NOMO-1 treated with DMSO at 0.1 percent for 48 hours (cell line): ENCODE data around the gene SLC39A2.
"Not testable (repeated sequence)": the region's sequence is repeated elsewhere in the genome, so short reads cannot be mapped to it uniquely, and the experiment has no call there.

ENCODE experiments used
- DNase-seq: peaks from one replicate; lab custom pipeline; 2025; ENCODE audit not compliant: unreplicated experiment; lab: John Stamatoyannopoulos, UW

SLC39A2 gene

GRCh38 chr14:21024585-21025370, 25.7 kb downstream of the SLC39A2 start, which contains the start of gene NDRG2:
Gene NDRG2 (minus strand): TSS chr14:21025061. CDS start chr14:21023315, 1,746 bp downstream.
- peak; percentile 74 for DNase-seq

GRCh38 chr14:21025371-21026273, 26.5 kb downstream of the SLC39A2 start:
- DNase-seq, result no peak

GRCh38 chr14:21026274-21026987, 27.3 kb downstream of the SLC39A2 start:
- DNase-seq, result no peak

DNA sequence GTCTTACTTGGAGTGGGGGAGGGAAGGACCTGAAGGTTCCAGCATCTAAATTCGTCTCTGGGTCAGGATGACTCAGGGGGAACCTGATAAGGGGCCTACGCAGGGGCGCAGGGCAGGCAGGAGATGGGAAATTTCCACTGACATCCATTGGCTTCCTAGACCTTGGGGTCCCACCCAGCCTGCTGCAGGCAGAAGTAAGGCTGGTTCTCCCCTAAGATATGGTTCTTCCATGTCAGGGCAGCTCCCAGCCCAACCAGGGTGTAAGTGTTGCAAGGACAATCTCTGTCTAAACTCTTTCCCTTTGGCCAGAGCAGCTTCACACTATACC, 27.9 kb downstream of the SLC39A2 start:
- DNase-seq, result no peak

DNA sequence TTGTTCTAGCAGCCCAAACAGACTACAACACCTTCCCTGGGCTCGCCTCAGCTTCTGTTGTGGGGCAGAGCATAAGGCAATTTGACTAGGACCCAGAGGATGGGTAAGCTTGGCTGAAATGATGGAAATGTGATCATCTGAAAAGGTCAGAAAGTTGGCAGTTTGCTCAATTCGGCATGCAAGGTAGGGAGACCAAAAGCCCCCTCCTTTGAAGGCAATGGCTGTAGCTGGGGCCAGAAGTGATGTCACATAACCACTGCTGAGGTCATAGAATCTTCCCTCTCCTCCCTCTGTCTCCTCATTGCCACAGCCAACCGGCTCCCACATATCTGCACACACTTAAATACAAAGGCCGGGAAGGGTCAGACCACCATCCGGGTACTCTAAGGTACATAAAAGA, 30.8 kb downstream of the SLC39A2 start, which contains the start of gene TPPP2:
Gene TPPP2, plus strand, starts transcription at position 301 of the 400 bp plus-strand sequence. CDS start 365 bp downstream, outside the sequence.
- DNase-seq, result no peak

GRCh38 chr14:21030531-21030930, 31.4 kb downstream of the SLC39A2 start:
- DNase-seq, result no peak

- peak; percentile 22 for DNase-seq
Observed at GRCh38 chr14:21032326-21033132, 33.4 kb downstream of the SLC39A2 start.

DNA sequence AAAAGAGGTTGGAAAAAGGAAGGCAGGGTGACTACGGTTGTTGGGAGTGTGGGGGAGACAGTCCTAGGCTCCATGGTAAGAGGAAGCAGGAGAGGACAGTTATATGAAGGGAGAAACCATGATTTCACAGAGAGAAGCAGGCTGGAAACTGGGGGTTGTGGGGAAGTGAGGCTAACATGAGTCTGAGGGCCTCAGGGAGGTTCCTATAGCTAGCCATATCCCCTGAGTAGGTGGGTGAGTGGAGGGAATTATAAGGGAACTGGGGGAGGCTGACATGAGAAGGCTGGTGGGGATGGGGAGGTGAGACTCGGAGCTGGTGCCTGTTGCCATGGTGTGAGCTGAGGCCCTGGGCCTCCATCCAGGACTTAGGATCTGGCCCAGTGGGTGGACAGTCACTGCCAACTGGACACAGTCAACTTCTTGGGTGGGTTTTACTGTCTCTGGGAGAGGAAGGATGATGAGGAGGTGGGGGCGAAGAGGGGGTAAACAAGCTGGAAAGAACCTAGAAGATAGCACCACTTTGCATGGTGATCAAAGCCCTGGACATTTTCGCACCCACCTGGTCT, 34.1 kb downstream of the SLC39A2 start:
- no peak for DNase-seq

- DNase-seq, result no peak
Observed at GRCh38 chr14:21034707-21035106, 35.6 kb downstream of the SLC39A2 start, which contains the start of gene RNASE13. Gene RNASE13 (minus strand): TSS chr14:21034807. CDS start chr14:21034288, 519 bp downstream.

DNA sequence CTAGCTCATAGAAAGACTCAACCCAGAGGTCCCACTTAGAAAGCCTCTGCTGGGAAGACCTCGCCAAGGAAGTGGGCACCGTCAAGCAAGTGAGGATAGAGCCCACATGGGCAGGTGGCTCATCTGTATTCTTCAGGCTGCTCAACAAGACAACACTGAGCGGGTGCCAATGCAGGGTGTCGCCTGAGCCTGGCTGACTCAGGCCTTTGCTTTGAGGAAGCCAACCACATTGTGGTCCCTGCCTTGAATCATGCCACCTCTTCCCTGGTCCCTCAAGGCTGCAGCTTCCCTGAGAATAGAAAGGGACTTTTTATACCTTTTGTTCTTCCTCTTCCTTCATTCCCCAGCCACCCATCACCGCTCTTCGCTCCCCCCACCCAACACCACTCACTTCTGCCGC, 37.7 kb downstream of the SLC39A2 start:
- DNase-seq, result no peak

DNA sequence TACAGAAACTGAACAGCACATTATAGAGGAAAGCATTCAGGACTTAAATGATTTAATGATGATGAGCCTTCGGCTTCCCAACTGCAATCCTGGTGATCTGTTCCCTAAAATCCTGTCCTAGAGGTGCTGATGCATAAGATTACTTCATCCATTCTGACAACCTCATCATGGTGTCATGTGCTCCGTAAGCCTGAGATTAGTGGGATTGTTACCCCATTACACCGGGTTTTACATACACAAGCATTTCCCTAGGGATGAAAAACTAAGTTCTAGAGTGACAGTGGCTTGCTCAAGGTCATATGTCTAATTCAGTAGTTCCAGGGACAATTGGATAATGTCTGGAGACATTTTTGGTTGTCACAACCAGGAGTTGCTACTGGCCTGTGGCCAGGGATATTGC, 38.1 kb downstream of the SLC39A2 start:
- DNase-seq, result no peak

- DNase-seq, result no peak
Observed at GRCh38 chr14:21038441-21039422, 39.6 kb downstream of the SLC39A2 start.

DNA sequence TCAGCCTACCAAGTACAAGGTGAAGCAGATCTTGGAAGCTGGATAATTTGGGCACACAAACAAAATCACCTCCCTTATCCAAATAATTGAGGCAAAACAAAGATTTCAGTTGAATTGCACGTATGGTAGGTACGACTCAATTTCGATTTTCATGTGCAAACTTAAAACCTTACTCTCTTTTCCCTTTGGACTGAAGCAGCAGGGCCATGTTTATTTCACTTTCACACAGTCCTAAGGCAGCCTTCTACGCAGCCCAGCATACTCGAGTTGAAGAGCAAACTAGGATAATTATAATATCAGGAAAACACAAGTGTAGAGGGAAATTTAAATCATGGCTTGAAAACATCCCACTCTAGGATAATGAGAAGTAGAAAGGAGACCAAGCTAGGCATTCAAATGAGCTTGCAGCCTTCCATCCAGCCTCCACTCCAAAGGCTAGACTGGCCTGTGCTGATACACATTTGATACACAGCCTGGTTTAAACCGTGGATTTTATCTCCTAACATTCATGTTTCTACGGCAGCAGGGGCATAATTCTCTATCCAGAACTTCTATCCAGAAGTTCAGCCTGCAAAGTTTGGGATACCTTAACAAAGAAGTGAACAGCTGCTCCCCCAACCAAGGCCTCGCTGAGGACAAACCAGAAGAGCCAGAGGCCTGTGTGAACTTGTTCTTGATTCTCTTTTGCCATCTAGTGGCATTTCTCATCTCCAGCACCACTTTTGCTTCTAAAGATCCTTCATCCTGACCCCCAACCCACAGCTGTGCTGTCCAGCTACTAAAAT, 40.7 kb downstream of the SLC39A2 start:
- DNase-seq, result peak; percentile 61

GRCh38 chr14:21040370-21040925, 41.4 kb downstream of the SLC39A2 start:
- DNase-seq, result no peak

GRCh38 chr14:21040941-21041340, 41.8 kb downstream of the SLC39A2 start:
- DNase-seq, result not testable (repeated sequence)

DNA sequence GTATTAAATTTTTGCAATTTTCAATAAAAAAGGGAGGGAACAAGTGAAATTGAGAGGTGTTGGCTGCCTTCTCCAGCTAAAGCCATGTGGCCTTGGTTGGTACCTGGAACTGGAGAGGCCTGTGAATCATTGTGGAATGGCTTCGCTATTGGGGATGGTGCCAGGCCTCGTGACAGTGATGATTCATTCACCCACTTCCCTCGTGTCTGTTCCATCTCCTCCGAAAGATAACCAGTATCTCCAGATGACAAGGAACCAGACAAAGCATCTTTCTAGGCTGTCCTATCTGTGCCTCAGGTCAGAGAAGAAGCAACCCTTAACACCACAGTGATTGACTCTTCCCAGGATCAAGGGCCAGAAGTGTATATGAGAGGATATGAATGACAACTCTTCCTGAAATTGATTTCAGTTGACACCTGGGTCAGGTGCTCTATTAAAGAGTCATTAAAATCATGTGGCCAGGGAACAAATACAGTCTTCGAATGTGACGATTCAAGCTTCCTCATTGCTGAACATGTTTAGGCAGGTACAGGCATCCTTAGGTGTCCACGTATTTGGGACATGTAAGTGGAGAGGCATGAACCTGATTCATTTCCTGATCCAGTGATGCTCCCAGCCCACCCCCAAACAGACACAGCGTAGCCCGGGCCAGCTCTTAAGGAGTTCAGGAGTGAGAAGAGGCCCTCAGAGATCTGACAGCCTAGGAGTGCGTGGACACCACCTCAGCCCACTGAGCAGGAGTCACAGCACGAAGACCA, 42.8 kb downstream of the SLC39A2 start, which contains the start of gene RNASE7:
Gene RNASE7, plus strand, starts transcription at position 687 of the 758 bp plus-strand sequence. CDS start 631 bp downstream, outside the sequence.
- no peak for DNase-seq

GRCh38 chr14:21042918-21043317, 43.8 kb downstream of the SLC39A2 start:
- no peak for DNase-seq
